Immature natural killer cell (primary cell): ENCODE measurements around the gene SCRN1. TPM values are rescaled to one million over a fixed set of nuclear protein-coding genes. Genes with fewer than 3 reads are reported as not detected.
A peak's percentile ranks its signal among the peaks of the same experiment; 100 is the strongest.

ENCODE experiments used
- DNase-seq, 3 donors: peaks; one replicate each; pipeline ENCODE4 v3.0.0; 2022; ENCODE audit warnings: mixed read lengths in 1 of 3
- H3K27ac Mint-ChIP-seq, 6 donors: one replicate each; pipeline ENCODE4 v1.8.0; 2020; ENCODE audit warnings: mixed read lengths in 6 of 6, mild to moderate bottlenecking in 5 of 6, inconsistent platforms in 4 of 6, moderate library complexity in 3 of 6
- H3K27me3 Mint-ChIP-seq, 3 donors: one replicate each; pipeline ENCODE4 v1.8.0; 2020 to 2021; ENCODE audit warnings: low read depth in 3 of 3, mild to moderate bottlenecking in 3 of 3, mixed read lengths in 3 of 3, moderate library complexity in 3 of 3, inconsistent platforms in 1 of 3
- H3K36me3 Mint-ChIP-seq, 3 donors: one replicate each; pipeline ENCODE4 v1.8.0; 2020; ENCODE audit warnings: mixed read lengths in 3 of 3, inconsistent platforms in 2 of 3, mild to moderate bottlenecking in 2 of 3
- H3K4me1 Mint-ChIP-seq, 2 donors: one replicate each; pipeline ENCODE4 v1.8.0; 2020; ENCODE audit warnings: inconsistent platforms in 2 of 2, mild to moderate bottlenecking in 2 of 2, mixed read lengths in 2 of 2, moderate library complexity in 1 of 2
- H3K4me3 Mint-ChIP-seq, 5 donors: one replicate each; pipeline ENCODE4 v1.8.0; 2020; ENCODE audit warnings: mild to moderate bottlenecking in 5 of 5, mixed read lengths in 5 of 5, inconsistent platforms in 3 of 5, moderate library complexity in 3 of 5
- H3K9me3 Mint-ChIP-seq, 6 donors: one replicate each; pipeline ENCODE4 v1.8.0; 2020; ENCODE audit warnings: mild to moderate bottlenecking in 6 of 6, mixed read lengths in 6 of 6, inconsistent platforms in 4 of 6, moderate library complexity in 3 of 6
- polyA plus RNA-seq, 3 donors: library from polyadenylated mRNA; unstranded; fragments of 300-500 nt; fragmentation: Illumina TruSeq; gene quantifications; one replicate each; pipeline ENCODE4 v1.2.3, GENCODE V29; 2021

The SCRN1 gene, protein sequence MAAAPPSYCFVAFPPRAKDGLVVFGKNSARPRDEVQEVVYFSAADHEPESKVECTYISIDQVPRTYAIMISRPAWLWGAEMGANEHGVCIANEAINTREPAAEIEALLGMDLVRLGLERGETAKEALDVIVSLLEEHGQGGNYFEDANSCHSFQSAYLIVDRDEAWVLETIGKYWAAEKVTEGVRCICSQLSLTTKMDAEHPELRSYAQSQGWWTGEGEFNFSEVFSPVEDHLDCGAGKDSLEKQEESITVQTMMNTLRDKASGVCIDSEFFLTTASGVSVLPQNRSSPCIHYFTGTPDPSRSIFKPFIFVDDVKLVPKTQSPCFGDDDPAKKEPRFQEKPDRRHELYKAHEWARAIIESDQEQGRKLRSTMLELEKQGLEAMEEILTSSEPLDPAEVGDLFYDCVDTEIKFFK
- polyA plus RNA-seq = 10 to 100 TPM; 10.6 to 27.8 (median 20.7) TPM

DNA sequence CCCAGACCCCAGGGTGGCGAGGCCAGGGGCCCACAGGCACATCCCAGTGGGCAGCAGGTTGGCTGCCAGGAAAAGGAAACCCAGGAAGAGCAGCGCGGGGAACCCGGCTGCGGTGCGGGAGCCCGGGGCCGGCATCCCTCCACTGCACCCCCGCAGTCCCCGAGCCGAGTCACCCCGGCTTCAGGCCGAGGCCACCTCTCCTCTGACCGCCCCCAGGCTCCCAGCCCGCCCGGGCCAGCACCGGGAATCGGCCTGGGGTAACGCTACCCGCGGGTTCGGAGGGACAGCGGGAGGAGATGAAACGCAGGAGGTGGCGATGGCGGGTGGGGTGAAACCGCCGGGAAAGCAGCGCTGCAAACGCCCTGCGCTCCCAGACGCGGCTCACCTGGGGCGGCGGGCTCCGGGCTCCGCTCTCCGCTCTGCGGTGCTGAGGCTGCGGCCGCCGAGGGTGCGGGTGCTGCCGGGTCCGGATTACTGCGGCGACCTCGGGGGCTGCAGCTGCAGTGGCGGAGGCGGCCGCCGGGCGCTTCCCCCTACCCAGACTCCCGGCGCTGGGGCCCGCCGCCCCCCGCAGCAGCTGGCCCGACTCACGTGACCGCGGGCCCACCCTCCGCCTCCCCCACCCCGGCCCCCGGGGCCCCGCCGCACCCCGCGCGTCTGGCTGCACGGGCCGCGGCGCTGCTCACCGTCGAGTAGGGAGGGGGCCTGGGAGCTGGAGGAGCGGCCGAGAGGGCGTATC lies at the start of gene SCRN1:
SCRN1 (minus strand) TSS at position 545 of the 739 bp plus-strand sequence. CDS start 20,734 bp downstream, outside the sequence.
- Mint-ChIP-seq H3K36me3 (no peaks in the 10 kb centered on the region), H3K4me3 (peak within 1 kb of the TSS; percentile 81 to 94 (median 91)), H3K4me1 (peaks cover 30 to 42% of the 10 kb centered on the region in 2 donors), H3K9me3 (peaks cover 0 to 19% (median 10%) of the 10 kb centered on the region in 6 donors), H3K27ac (peak within 1 kb of the TSS; percentile 71 to 96 (median 88)), H3K27me3 (peaks cover 8 to 27% (median 15%) of the 10 kb centered on the region in 3 donors)
- DNase-seq = peak; percentile 31 to 44 (median 44)

DNA sequence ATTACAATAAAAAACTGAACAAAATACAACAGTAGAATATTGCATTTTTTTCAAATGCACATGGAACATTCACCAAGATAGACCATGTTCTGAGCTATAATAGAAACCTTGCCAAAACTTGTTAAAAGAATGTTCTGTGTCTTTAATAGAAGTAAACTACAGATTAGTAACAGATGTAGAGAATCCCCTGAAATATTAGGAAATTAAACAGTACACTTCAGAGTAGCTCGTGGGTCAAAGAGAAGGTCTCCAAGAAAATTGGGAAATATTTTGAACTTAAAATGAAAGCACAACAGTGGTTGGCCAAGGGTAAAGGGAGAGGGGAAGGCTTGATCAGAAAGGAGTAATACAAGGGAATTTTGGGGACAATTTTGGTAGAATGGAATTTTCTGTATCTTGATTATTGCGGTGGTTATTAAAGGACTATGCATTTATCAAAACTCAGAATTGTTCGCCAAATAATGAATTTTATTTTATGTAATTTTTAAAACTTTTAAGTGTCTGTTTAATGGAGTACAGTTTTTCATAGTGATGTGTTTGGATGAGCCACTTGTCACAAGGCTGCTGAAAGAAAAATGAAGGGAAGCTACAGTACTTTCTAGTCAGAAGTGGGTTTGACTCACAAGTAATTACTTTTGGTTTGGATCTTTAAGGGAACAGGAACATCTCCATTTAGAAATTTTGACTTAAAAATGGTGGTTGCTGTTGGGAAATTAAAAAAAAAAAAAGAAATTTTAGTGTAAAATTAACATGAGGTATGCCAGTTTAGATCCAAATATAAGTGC lies 48.8 kb upstream of the SCRN1 start:
- Mint-ChIP-seq H3K27ac (no peak overlapping the region), H3K4me3 (no peak overlapping the region), H3K27me3 (no peaks in the 10 kb centered on the region), H3K36me3 (peaks cover 0 to 3% (median 0%) of the 10 kb centered on the region in 3 donors), H3K9me3 (no peaks in the 10 kb centered on the region), H3K4me1 (peaks cover 3 to 5% of the 10 kb centered on the region in 2 donors)
- no peak for DNase-seq

DNA sequence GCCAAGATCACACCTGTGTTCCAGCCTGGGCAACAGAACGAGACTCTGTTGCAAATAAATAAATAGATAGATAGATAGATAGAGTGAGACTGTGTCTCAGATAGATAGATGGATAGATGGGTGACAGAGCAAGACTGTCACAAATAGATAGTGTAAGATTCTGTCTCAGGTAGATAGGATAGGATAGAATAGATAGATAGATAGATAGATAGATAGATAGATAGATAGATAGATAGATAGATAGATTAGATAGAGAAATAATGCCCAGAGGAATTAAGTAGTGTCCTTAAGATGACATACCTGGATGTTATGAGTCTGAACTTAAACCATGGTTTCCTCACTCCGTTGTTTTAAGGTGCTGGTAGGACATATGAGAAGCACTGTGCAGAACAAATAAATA lies 46.6 kb upstream of the SCRN1 start:
- no peak overlapping the region for H3K27ac Mint-ChIP-seq
- peaks cover 0 to 3% (median 0%) of the 10 kb centered on the region in 3 donors for H3K36me3 Mint-ChIP-seq
- peaks cover 0 to 3% of the 10 kb centered on the region in 2 donors for H3K4me1 Mint-ChIP-seq

DNA sequence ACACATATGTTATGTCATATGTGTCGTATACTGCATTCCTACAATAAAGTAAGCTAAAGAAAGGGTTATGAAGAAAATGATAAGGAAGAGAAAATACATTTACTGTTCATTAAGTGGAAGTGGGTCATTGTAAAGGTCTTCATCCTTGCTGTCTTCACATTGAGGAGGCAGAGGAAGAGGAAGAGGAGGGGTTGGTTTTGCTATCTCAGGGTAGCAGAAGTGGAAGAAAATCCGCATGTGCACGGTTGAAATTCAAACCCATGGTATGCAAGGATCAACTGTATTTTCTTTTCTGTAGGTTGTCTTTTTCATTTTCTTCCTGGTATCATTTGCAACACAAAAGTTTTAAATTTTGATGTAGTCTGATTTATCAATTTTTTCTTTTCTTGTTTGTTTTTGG lies 44.9 kb upstream of the SCRN1 start:
- H3K27ac Mint-ChIP-seq = no peak overlapping the region
- no peak overlapping the region for H3K4me3 Mint-ChIP-seq
- no peaks in the 10 kb centered on the region for H3K27me3 Mint-ChIP-seq

More for the DNA sequence above, 46.6 kb upstream of the SCRN1 start:
- H3K9me3 Mint-ChIP-seq = no peaks in the 10 kb centered on the region
- DNase-seq = no peak
- no peaks in the 10 kb centered on the region for H3K27me3 Mint-ChIP-seq
- no peak overlapping the region for H3K4me3 Mint-ChIP-seq

DNA sequence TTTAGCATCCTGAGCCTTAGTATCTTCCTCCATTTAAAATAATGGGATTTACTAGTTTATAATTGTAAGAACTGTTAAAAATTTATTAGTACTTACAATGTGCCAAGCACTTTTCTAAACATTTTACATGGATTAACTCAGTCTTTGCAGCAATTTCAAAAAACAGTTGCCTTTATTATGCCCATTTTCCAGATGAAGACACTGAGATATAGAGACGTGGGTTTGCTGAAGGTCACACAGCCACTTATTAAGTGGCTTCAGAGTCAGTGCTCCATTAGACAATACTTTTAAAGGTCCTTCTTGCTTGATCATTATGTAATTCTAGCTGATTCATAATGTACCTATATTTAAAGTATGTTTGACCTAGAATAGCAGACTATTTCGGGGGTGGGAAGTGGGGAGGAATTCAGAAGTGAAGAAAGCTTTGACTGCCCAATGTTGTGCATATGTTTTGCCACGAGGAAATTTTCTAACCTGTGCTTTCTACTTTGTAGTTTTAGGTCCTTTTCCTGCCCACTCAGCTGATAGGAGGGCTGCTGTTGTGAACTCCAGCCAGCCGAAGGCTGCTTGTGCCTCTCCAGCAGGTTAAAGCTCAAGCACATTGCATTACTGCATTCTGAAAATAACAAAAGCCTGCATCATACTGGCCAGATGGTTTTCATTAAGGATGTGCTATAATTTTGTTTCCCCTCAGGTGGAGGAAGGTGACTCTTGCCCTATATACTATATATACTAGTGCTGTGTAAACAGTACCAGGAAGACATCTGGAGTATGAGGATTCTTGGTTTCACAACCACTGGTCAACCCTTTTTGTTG lies 42.9 kb upstream of the SCRN1 start:
- no peak overlapping the region for H3K4me3 Mint-ChIP-seq
- H3K27me3 Mint-ChIP-seq = peaks cover 0 to 6% (median 5%) of the 10 kb centered on the region in 3 donors
- H3K9me3 Mint-ChIP-seq = no peaks in the 10 kb centered on the region
- no peak for DNase-seq
- peaks cover 6 to 7% of the 10 kb centered on the region in 2 donors for H3K4me1 Mint-ChIP-seq
- H3K27ac Mint-ChIP-seq = no peak overlapping the region
- peaks cover 0 to 3% (median 0%) of the 10 kb centered on the region in 3 donors for H3K36me3 Mint-ChIP-seq

More for the DNA sequence above, 44.9 kb upstream of the SCRN1 start:
- no peak for DNase-seq
- no peaks in the 10 kb centered on the region for H3K4me1 Mint-ChIP-seq
- peaks cover 0 to 3% (median 0%) of the 10 kb centered on the region in 3 donors for H3K36me3 Mint-ChIP-seq
- H3K9me3 Mint-ChIP-seq = no peaks in the 10 kb centered on the region

DNA sequence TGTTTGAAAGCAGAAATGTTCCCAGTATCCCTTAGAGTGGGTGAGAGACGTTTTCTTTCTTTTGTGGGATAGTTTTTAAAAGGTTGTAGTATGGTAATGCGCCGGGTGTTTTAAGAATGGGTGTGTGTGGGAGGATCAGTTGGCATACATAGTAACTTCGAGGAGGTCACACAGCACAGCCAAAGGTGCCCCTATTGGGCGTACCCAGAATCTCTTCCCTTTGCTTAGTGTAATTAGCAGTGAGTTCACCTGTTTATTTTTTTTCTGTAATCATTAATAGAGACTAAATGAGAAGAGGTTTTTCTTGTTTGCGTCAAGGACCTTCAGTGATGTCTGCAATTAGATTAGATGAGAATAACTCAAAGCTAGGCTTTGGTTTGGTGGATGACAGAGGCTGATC lies 40.1 kb upstream of the SCRN1 start:
- peaks cover 29 to 34% of the 10 kb centered on the region in 2 donors for H3K4me1 Mint-ChIP-seq
- no peak overlapping the region for H3K4me3 Mint-ChIP-seq
- peak overlapping the region in 2 of 6 donors; percentile 80 to 91 for H3K27ac Mint-ChIP-seq
- peaks cover 0 to 3% (median 0%) of the 10 kb centered on the region in 3 donors for H3K36me3 Mint-ChIP-seq
- peaks cover 0 to 6% (median 5%) of the 10 kb centered on the region in 3 donors for H3K27me3 Mint-ChIP-seq
- H3K9me3 Mint-ChIP-seq = no peaks in the 10 kb centered on the region
- DNase-seq = no peak

DNA sequence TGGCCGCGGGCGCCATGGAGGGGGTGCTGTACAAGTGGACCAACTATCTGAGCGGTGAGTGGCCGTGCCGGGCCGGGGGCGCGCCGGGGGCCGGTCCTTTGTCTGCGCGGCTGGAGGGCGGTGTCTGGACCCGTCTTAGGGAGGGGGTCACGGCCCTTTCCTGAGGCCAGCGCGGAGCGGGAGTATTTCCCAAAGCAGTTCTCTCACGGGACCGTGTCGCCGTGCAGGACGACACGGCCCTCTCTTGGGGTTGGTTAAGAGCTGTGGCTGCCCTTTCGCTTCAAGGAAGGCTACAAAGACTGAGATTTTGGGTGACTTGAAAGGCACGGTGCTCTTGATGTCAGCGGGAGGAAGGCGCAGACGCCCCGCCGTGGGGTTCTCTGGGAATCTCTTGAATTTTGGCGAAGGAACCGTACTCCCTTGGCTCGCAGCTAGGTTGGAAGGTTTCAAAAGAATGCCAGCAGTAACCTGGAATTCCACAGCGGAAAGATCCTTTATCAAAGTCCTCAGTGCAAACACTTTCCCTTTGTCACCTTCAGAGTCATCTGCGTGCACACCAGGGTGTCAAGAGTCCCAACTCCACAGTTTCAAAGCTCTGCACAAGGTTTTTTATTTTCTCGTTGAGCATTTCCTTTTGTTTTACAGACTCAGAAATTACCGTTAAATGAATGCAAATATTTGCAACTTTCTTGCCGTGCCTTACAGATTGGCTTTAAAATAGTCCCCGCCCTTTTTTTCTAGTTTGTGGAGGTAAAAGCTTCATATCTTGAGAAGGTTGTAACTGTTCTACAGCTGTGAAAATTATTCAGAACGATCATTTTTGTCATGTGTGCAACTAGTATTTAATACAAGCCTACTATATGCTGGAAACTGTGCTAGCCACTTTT lies 39.4 kb upstream of the SCRN1 start:
- H3K27me3 Mint-ChIP-seq = peaks cover 0 to 6% (median 5%) of the 10 kb centered on the region in 3 donors
- DNase-seq = peak; percentile 18 to 33 (median 26)
- H3K4me1 Mint-ChIP-seq = peaks cover 32 to 37% of the 10 kb centered on the region in 2 donors
- no peaks in the 10 kb centered on the region for H3K36me3 Mint-ChIP-seq
- H3K4me3 Mint-ChIP-seq = no peak overlapping the region
- H3K27ac Mint-ChIP-seq = peak overlapping the region in 4 of 6 donors; percentile 80 to 91 (median 90)
- no peaks in the 10 kb centered on the region for H3K9me3 Mint-ChIP-seq

DNA sequence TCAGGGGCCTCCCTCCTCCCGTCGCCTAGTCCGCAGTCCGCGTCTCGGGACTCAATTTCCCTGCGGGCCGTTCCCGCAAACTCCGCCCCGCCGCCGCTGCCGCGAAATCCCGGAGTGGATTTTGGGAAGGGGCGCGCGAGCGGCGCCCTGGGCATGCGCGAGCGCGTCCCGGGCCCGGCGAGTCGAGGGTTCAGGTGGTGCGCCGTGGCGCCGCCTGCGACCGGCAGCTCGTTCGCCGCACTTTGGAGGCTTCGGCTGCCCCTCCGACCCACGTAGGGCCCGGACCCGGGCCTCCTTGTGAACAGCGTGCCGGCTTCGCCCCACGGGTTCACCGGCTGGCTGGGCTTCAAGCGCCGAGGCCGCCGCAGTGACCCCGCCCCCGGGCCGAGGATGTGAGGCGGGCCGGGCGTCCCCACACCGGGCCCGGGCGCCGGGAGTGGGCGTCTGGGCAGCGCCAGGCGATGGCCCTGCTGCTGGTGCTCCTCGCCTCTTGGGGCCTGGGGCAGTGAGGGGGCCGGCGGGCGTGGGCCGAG lies 38.7 kb upstream of the SCRN1 start, which contains the start of gene PLEKHA8:
PLEKHA8 (plus strand) TSS at position 197 of the 533 bp plus-strand sequence. CDS start 351 bp downstream, outside the sequence.
- DNase-seq = peak; percentile 90 to 92 (median 90)
- Mint-ChIP-seq H3K4me1 (peaks cover 36 to 44% of the 10 kb centered on the region in 2 donors), H3K4me3 (peak within 1 kb of the TSS in 2 of 5 donors; percentile 89 to 99), H3K36me3 (no peaks in the 10 kb centered on the region), H3K9me3 (no peaks in the 10 kb centered on the region), H3K27ac (peak within 1 kb of the TSS; percentile 79 to 94 (median 90)), H3K27me3 (peaks cover 0 to 8% (median 5%) of the 10 kb centered on the region in 3 donors)

DNA sequence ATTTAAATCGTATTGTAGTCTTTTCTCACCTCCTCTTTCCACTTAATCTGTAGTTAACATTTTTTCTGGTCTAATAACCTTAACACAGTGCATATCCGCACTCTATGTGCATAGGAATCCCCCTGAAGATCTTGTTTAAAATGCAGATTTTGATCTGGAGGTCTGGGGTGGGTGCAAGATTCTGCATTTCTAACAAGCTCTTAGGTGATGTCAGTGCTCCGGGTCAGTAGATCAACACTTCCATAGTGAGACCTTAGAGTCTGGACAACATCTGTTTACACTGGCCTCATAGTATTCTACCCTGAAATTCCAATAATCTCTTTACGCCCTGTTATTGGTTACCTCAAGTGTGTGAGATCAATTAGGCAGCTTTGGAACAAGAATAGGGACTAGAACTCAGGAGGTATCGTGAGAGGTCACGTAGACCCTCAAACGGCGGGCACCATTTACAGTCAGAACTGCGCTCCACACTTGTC lies 38.2 kb upstream of the SCRN1 start:
- peaks cover 38 to 49% of the 10 kb centered on the region in 2 donors for H3K4me1 Mint-ChIP-seq
- peak overlapping the region; percentile 79 to 94 (median 88) for H3K27ac Mint-ChIP-seq
- no peak for DNase-seq
- no peaks in the 10 kb centered on the region for H3K9me3 Mint-ChIP-seq
- H3K27me3 Mint-ChIP-seq = peaks cover 0 to 8% (median 5%) of the 10 kb centered on the region in 3 donors
- no peaks in the 10 kb centered on the region for H3K36me3 Mint-ChIP-seq
- H3K4me3 Mint-ChIP-seq = peak overlapping the region in 2 of 5 donors; percentile 89 to 99

DNA sequence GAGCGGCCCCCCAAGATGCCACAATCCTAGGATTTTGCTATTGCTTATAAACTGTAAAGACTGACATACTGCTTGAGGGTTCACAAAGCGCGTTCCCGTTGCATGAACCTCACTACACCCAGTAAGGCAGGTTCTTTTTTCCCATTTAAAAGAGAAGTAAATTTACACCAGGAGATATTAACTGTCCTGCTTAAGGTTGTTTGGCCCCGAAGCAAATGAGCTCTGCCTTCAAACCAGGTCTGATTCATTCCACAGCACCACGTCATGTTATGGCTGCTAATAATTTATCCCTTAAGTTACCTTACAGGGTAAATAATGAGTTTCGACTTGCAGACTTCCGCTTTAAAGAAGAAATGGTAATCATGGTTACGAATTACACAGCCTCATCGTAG lies 37.5 kb upstream of the SCRN1 start:
- peaks cover 0 to 8% (median 5%) of the 10 kb centered on the region in 3 donors for H3K27me3 Mint-ChIP-seq
- peak overlapping the region in 2 of 5 donors; percentile 89 to 99 for H3K4me3 Mint-ChIP-seq
- peaks cover 38 to 49% of the 10 kb centered on the region in 2 donors for H3K4me1 Mint-ChIP-seq
- peak overlapping the region; percentile 79 to 94 (median 88) for H3K27ac Mint-ChIP-seq
- H3K36me3 Mint-ChIP-seq = no peaks in the 10 kb centered on the region
- DNase-seq = peak in 2 of 3 donors; percentile 32 to 38
- H3K9me3 Mint-ChIP-seq = no peaks in the 10 kb centered on the region

DNA sequence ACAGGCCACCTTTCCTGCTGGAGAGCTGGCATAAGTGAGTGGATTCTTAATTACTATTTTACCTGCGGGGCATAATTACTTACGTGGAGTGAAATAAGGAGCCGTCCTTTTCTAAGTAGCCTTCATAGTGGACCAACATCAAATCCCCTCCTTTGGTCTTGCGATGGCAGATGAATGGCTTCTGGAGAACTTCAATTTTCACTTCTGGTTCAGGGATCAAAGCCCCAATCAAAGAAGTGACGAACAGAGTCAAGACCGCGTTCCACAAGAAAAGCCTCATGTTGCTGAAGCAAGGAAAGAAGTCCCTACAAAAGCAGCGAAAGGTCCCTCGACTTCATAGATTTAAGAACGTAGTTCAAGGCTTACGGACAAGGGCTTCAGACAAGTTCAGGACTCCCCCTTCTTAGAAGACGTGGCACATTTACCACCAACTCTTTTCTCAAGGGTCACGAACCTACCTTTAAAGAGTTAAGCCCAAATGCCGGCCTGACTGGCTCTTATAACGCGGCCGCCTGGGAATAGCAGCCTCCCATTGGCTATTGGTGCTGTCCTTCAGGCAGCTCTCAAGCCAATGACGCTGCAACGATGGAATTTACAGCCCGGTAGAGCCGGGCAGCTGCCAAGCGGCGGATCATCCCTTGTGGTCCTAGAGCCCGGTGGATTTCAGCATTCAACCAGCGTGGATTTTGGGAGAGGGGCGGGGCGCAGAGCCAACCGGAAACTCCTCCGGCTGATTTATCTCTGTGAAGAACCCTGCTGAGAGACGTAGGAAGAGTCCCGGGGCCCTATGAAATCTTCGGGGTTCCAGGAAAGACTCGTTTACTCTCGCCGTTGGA lies 36.8 kb upstream of the SCRN1 start, which contains the start of gene FKBP14:
FKBP14 (minus strand) TSS at position 474 of the 836 bp plus-strand sequence; CDS start at position 280, 194 bp downstream.
- Mint-ChIP-seq H3K36me3 (no peaks in the 10 kb centered on the region), H3K9me3 (no peaks in the 10 kb centered on the region), H3K27me3 (peaks cover 0 to 8% (median 5%) of the 10 kb centered on the region in 3 donors), H3K4me1 (peaks cover 38 to 49% of the 10 kb centered on the region in 2 donors), H3K4me3 (peak within 1 kb of the TSS in 2 of 5 donors; percentile 89 to 99), H3K27ac (peak within 1 kb of the TSS; percentile 79 to 94 (median 88))
- peak; percentile 90 to 92 (median 92) for DNase-seq
